ES-I3 (cell line): ENCODE results near the gene KRT14.

Experiments
- H3K36me3 ChIP-seq: 2 replicates; pipeline ENCODE4 v1.6.1; 2013; ENCODE audit warnings: mild to moderate bottlenecking, low read length, control low read depth, moderate library complexity; ENCODE audit not compliant: insufficient read depth
- H3K4me1 ChIP-seq: 2 replicates; pipeline ENCODE4 v1.6.1; 2013; ENCODE audit warnings: mild to moderate bottlenecking, control low read depth, low read length; ENCODE audit not compliant: insufficient read depth
- H3K9ac ChIP-seq: 2 replicates; pipeline ENCODE4 v1.6.1; 2013; ENCODE audit warnings: low read depth, mild to moderate bottlenecking, low read length, moderate library complexity
- H3K9me3 ChIP-seq: 2 replicates; pipeline ENCODE4 v1.6.1; 2013; ENCODE audit warnings: mild to moderate bottlenecking, low read length, moderate library complexity; ENCODE audit not compliant: control insufficient read depth, insufficient read depth

Gene KRT14

DNA sequence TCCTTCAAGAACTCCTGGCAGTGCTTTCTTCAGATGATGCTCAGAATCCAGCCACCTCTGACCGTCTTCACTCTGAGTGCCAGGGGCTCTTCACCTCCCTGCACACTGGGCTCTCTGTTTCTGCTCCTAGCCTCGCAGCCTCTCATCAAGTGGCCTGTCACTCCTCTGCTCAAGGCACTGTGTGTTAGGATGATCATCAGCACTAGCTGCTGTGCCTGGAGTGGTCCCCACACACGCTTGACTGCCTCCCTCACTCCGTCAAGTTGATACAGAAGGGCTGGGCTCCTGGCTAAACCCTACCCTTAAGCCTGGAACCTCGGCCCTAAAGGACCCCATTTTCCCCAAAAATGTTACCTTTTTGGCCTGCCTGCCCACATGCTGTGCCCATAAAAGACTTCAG is 30.4 kb downstream of the KRT14 start:
- Histone ChIP-seq H3K4me1 (peaks cover 7% of the 10 kb centered on the region; the same call in 1 of the 2 replicates), H3K9me3 (no peaks in the 10 kb centered on the region), H3K9ac (no peak overlapping the region), H3K36me3 (no peaks in the 10 kb centered on the region)

DNA sequence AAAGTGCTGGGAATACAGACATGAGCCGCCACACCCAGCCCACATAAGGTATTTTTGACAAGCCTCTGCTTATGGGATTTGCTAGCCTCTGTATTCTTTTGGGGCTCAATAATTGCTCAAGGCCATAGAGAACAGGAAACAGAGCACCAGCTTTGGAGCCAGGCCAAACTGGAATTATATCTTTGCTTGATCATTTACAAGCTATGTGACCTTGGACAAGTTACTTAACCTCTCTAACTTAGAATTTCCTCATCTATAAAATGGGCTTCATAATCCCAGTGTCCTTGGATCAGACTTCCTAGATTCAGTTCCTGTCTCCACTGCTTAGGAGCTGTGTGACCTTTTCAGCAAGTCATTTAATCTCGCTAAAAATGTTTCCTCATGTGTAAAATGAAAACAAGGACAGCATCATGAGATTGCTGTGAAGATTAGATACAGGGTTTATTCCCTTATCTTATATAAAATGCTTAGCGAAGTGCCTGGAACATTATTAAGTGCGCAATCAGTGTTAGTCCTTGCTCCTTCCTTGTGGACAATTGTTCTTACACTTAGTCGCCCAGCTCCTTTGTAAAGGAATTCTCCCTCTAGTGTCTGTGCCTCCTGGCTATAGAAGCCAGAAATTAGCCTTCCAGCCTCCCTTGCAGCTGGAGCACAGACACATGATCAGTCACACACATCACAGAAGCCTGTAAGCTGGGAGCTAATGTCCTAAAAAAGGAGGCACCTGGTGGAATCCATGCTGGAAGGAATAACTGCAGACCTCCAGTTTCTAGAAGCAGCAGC is 31.4 kb downstream of the KRT14 start:
- no peaks in the 10 kb centered on the region for H3K9me3 ChIP-seq
- no peaks in the 10 kb centered on the region for H3K36me3 ChIP-seq
- H3K4me1 ChIP-seq = peaks cover 7% of the 10 kb centered on the region; the same call in 1 of the 2 replicates
- no peak overlapping the region for H3K9ac ChIP-seq

DNA sequence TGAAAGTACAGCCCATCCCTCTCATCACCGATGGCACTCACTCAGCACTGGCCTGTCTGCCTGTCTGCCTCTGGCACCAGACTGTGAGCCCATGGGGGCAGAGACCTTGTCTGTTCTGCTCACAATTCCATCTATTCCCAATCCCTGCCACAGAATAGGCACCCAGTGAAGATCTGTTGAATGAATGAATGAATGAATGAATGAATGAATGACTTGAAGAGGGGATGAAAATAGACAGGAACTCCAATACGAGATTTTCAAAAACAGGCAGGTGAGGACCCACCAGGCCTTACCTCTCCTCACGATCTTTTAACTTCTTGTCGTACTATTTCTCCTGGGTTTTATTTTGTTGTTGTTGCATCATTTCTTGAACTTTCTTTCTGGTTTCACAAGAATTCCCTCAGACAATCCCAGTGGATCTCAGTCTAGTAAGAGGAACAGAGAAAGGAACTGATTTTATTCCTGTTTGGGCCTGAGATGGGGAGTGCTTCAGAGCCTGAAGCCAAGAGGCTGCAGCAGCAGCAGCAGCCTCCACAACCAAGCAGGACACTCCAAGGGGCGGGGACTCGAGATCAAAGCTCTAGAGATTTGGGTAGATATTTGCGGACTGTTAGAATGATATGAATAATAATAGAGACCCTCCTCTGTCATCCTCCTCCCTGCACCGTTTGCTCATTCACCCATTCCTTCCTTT is 32.6 kb downstream of the KRT14 start:
- Histone ChIP-seq H3K36me3 (no peaks in the 10 kb centered on the region), H3K9ac (no peak overlapping the region), H3K4me1 (peaks cover 7% of the 10 kb centered on the region; the same call in 1 of the 2 replicates), H3K9me3 (no peaks in the 10 kb centered on the region)

DNA sequence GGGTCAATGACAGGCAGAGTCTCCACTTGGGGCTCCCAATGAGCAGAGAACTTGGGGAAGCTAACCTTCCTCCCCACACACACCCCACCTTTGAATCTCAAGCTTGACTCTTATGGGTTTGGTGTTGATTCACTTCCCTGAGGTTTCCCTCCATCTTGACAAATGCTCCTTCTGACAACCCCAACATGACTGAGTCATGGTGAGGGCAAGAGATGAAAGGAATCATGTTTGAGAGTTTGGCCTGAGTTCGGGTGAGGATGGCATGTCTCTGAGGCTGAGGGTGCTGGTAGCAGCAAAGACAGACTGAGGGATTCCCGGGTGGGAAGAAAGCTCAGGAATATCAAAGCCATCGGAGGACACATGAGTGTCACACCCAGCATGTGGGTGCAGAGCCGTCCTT is 33.5 kb downstream of the KRT14 start:
- no peak overlapping the region for H3K9ac ChIP-seq
- peaks cover 11% of the 10 kb centered on the region; the same call in 1 of the 2 replicates for H3K4me1 ChIP-seq
- no peaks in the 10 kb centered on the region for H3K36me3 ChIP-seq
- no peaks in the 10 kb centered on the region for H3K9me3 ChIP-seq

DNA sequence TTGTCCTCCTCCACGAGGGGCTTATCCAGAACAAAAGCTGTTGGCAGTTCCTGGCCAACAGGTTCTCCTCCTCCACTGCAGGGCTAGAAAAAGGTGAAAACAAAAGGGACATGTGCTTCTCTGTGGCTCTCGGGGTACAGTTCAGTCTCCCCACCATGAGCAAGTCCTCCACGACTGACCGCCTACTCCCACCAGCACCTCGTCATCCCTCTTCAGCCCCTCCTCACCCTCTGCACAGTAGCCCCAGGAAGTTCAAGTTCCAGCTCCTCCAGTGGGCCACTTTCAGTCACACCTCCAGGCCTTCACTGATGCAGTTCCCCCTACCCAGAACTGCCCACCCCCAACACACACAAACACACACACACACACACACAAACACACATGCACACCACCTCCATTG is 34.2 kb downstream of the KRT14 start:
- Histone ChIP-seq H3K36me3 (no peaks in the 10 kb centered on the region), H3K9me3 (no peaks in the 10 kb centered on the region), H3K9ac (no peak overlapping the region), H3K4me1 (peaks cover 18% of the 10 kb centered on the region; the same call in 1 of the 2 replicates)

DNA sequence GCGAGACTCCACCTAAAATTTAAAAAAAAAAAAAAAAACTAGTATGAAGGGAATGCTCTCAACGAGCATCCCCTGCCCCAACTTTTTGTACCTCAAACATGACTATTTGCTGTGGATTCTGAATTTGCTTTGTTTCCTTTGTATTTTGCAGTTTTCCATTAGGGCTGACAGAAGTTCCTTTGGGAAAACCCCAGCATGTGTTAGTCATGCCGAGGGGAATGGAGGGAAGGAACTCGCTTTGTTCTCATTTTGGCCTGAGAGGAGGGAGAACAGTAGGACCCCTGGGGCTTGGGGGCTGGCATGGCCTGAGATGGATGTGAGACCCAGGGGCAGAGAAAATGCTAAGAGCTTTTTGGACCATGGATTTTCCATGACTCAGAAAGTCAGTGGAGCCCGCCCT is 35.3 kb downstream of the KRT14 start:
- Histone ChIP-seq H3K36me3 (no peaks in the 10 kb centered on the region), H3K4me1 (peaks cover 21% of the 10 kb centered on the region; the same call in 1 of the 2 replicates), H3K9me3 (no peaks in the 10 kb centered on the region), H3K9ac (no peak overlapping the region)

DNA sequence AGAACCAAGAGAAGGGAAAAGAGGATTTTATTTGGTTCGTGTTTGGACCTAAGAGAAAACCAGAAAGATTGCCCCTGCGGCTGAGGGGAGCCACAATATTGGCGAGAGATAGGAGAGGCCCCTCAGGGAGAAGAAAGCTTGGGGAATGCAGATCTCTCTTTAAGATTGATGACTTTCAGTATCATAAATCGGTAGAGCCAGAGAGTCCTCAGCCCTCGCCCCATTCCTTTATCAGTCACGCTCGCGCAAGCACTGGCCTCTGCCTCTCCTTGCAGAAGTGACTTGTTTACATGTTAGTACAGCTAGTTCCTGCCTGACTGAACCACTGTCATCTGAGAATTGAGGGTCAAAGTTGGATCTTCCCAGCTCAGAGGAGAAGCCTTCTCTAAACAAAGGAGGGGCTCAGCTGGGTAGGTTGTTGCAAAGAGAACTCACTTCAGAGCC is 37.1 kb downstream of the KRT14 start:
- no peaks in the 10 kb centered on the region for H3K36me3 ChIP-seq
- no peak overlapping the region for H3K9ac ChIP-seq
- no peaks in the 10 kb centered on the region for H3K9me3 ChIP-seq
- peaks cover 18% of the 10 kb centered on the region; the same call in 1 of the 2 replicates for H3K4me1 ChIP-seq

DNA sequence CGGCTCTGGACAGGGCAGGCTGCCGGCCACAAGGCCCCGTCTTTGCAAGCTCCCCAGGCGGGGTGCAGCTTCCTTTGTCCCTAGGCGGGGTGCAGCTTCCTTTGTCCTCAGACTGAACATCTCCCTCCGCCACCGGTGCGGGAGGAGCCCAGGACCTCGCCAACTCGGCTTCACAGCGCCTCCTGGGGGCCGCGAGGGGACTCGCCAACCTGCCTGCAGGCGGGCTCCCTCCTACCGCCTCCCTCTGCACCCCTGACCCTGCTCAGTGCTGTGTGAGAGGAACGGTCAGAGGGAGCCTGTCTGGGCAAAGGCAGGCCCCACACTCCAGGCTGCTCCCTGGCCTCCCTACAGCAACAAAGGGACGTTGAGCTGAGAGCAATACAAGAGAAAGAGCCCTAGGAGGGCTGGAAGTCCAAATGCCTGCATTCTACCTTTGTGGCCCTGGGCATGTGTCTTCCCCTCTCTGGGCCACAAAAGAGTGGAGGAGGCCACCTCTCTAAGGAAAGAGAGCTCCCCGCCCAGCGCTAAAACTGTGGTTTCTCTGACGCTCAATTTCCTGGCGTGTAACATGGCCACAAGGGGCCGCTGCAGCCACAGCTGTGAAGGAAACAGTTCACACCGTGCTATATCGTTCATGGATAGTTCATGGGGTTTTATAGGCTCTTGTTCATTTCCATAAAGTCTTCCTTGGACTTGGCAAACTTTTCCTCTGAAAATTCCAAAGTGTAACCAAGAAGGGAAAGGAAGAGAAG is 37.7 kb downstream of the KRT14 start:
- Histone ChIP-seq H3K4me1 (peaks cover 20% of the 10 kb centered on the region; the same call in 1 of the 2 replicates), H3K9me3 (no peaks in the 10 kb centered on the region), H3K36me3 (no peaks in the 10 kb centered on the region), H3K9ac (no peak overlapping the region; the same call in 1 of the 2 replicates)

DNA sequence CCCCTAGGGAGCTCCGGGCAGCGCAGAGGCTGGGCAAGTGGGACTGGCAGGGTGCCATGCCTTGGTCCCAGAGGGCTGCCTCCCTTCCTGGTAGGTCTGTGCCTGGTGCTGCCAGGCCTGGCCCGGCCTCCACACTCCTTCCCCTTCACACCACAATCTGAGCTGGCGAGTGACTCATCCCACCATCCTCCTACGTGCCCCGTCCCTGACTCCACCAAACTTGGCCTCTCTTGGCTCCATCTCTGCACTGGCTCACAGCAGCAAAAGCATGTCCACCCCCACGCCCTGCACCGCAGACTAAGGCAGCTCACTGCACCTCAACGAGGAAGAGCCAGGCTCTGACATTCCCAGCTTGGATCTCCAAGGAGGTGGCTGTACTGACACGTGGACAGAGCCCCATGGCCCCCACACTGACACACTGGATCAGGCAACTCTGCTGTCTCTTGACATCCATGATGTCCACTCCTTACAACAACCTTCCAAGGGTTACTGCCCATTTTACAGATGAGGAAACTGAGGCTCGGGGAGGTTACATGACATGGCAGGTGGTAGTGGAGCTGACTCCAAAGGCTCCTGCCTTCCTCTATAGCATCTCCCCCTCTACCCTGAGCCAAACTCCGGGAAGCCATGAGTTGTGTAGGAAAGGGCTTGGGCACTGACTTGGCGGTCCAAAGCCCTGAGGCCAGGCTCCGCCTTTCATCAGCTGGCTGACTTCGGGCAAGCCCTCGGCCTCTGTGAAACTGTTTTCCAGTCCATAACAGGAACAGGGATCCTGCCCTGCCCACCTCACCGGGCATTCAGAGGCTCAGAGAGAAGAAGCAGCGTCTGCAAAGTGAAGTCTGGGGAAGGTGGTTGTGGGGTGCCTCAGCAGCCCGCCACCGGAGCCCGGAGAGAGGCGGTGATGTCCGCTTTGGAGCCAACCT is 38.5 kb downstream of the KRT14 start:
- Histone ChIP-seq H3K9ac (no peak overlapping the region; the same call in 1 of the 2 replicates), H3K9me3 (no peaks in the 10 kb centered on the region), H3K36me3 (no peaks in the 10 kb centered on the region), H3K4me1 (peaks cover 19% of the 10 kb centered on the region; the same call in 1 of the 2 replicates)

DNA sequence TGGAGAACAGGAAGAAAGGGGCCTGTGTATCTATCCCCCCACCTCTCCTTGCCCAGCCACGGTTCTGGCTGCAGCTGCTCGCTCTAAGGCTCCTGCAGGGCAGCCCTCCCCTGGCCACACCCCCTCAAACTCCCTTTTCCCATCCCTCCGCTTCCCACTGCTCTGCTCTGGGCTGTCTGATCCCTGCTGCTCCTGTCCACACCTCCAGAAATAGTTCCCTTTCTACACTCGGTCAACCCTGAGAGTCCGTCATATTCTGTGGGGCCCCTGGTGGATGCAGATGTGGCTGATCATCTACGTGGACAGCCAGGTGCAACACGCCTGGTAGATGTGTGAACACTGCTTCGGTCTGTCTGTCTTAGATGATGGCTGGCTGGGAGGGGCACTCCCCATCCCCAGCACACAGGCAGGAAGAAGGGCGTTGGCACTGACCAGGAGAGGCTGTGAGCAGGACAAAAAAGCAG is 39.3 kb downstream of the KRT14 start:
- Histone ChIP-seq H3K9ac (no peak overlapping the region), H3K9me3 (no peaks in the 10 kb centered on the region), H3K36me3 (no peaks in the 10 kb centered on the region), H3K4me1 (peaks cover 19% of the 10 kb centered on the region; the same call in 1 of the 2 replicates)

DNA sequence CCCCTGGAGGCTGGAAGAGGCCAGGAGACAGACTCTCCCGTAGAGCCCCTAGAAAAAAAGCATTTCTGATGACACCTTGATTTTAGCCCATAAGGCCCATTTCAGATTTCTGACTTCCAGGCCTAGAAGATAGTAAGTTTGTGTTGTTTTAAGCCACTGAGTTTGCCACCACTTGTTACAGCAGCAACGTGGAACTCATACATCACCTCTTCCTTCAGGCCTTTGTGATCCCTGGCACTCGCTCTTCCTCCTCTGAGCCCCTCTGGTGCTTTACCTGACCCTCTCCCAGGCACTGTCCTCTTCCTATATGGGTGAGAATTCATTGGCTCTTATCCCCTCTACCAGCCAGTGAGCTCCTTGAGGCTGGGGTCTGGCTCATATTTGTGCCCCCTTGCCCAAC is 39.9 kb downstream of the KRT14 start:
- H3K9ac ChIP-seq = no peak overlapping the region
- H3K9me3 ChIP-seq = no peaks in the 10 kb centered on the region
- H3K4me1 ChIP-seq = peaks cover 19% of the 10 kb centered on the region; the same call in 1 of the 2 replicates
- no peaks in the 10 kb centered on the region for H3K36me3 ChIP-seq

DNA sequence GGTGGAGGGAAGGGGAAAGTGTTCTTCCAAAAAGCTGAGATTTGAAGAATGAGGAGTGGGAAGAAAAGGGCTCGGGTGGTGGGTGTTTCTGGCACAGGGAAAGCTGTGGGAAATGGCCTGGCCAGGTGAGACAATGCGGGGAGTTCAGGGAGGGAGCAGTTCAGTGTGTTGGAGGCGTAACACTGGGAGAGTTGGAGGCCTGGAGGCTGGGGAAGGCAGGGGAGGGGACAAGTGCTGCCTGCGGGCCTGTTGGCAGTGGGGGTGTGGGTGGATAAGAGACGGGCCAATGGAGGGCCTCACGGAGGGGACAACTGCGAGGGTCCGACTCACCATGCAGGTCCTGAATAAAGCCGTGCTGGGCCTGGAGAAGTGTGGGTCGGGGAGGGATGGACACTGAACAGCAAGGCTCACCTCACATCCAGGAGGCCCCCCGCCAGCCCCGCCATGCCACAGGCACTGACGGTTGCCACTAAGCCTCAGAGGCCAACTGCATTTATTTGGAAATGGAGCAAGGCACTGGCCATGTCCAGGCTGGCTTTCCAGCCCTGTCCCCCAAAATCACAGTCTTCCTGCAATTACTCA is 40.8 kb downstream of the KRT14 start:
- Histone ChIP-seq H3K36me3 (no peaks in the 10 kb centered on the region), H3K4me1 (peaks cover 19% of the 10 kb centered on the region; the same call in 1 of the 2 replicates), H3K9me3 (no peaks in the 10 kb centered on the region), H3K9ac (no peak overlapping the region)

DNA sequence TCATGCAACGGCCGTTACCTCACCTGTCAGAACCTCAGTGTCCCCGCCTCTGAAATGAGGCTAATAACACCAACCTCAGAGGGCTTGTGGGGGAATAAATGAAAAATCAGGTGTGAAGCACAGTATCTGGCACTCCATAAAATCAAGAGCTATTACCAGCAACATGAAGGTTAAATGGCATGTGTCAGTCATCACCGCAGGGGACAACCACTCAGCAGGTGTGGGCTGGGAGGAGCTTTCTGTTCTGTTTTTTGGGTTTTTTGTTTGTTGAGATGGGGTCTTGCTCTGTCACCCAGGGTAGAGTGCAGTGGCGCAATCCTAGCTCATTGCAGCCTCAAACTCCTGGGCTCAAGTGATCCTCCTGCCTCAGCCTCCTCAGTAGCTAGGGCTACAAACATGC is 41.8 kb downstream of the KRT14 start:
- Histone ChIP-seq H3K9me3 (no peaks in the 10 kb centered on the region), H3K4me1 (peaks cover 27% of the 10 kb centered on the region; the same call in 1 of the 2 replicates), H3K9ac (no peak overlapping the region), H3K36me3 (no peaks in the 10 kb centered on the region)
